HG02938 (cell line): ENCODE measurements around the gene PTPRE.

ENCODE experiments used
- ATAC-seq: cut with Tn5 transposase; IDR thresholded peaks from one replicate; pipeline ENCODE4 v1.9.1; 2021; ENCODE audit warnings: mild to moderate bottlenecking, moderate library complexity; ENCODE audit not compliant: unreplicated experiment

PTPRE gene

GRCh38 chr10:128040681-128041080 lies 133.8 kb downstream of the PTPRE start:
- no peak for ATAC-seq

GRCh38 chr10:128042131-128042610 lies 135.3 kb downstream of the PTPRE start:
- ATAC-seq: no peak

- no peak for ATAC-seq
These were observed 136.5 kb downstream of the PTPRE start for GRCh38 chr10:128043259-128044045.

GRCh38 chr10:128044186-128044585 lies 137.3 kb downstream of the PTPRE start:
- ATAC-seq: no peak

GRCh38 chr10:128044961-128045832 lies 138.3 kb downstream of the PTPRE start:
- ATAC-seq: no peak

- ATAC-seq: no peak
These were observed 138.9 kb downstream of the PTPRE start for GRCh38 chr10:128045833-128046120.

GRCh38 chr10:128046156-128046952 lies 139.5 kb downstream of the PTPRE start:
- ATAC-seq: no peak

- no peak for ATAC-seq
These were observed 140.0 kb downstream of the PTPRE start for GRCh38 chr10:128046953-128047290.

- ATAC-seq: peak; percentile 97
These were observed 140.4 kb downstream of the PTPRE start for GRCh38 chr10:128047351-128047750.

GRCh38 chr10:128047991-128048818 lies 141.3 kb downstream of the PTPRE start:
- ATAC-seq: peak; percentile 29

GRCh38 chr10:128048819-128049210 lies 141.9 kb downstream of the PTPRE start:
- ATAC-seq: no peak

GRCh38 chr10:128049226-128050120 lies 142.6 kb downstream of the PTPRE start:
- ATAC-seq: no peak

- no peak for ATAC-seq
These were observed 143.2 kb downstream of the PTPRE start for GRCh38 chr10:128050121-128050516.

GRCh38 chr10:128050936-128051335 lies 144.0 kb downstream of the PTPRE start:
- ATAC-seq: no peak

GRCh38 chr10:128051548-128051947 lies 144.6 kb downstream of the PTPRE start:
- no peak for ATAC-seq

- no peak for ATAC-seq
These were observed 145.8 kb downstream of the PTPRE start for GRCh38 chr10:128052696-128053095.

- ATAC-seq: no peak
These were observed 146.5 kb downstream of the PTPRE start for GRCh38 chr10:128053356-128053755.

- no peak for ATAC-seq
These were observed 147.5 kb downstream of the PTPRE start for GRCh38 chr10:128054163-128054970.
